ENCODE measurements around the gene ARL10.
"Not testable (repeated sequence)": the region's sequence is repeated elsewhere in the genome, so short reads cannot be mapped to it uniquely, and the experiment has no call there.

Gene ARL10

GRCh38 chr5:176389135-176390123 lies 24.1 kb downstream of the ARL10 start:
- DNase-seq = no peak

DNA sequence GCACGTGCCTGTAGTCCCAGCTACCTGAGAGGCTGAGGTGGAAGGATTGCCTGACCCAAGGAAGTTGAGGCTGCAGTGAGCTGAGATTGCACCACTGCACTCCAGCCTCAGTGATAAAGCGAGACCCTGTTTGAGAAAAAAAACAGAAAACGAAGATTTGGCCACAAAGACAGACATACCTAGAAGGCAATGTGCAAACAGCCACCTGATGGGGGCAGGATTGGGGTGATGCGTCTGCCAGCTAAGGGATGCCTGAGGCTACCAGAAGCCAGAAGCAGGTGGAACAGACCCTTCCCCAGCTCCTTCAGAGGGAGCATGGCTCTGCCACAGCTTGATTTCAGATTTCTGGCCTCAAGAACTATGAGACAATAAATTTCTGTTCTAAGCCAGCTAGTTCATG lies 26.2 kb downstream of the ARL10 start:
- DNase-seq = no peak

- DNase-seq = no peak
These were observed 26.7 kb downstream of the ARL10 start for GRCh38 chr5:176391999-176392398.

DNA sequence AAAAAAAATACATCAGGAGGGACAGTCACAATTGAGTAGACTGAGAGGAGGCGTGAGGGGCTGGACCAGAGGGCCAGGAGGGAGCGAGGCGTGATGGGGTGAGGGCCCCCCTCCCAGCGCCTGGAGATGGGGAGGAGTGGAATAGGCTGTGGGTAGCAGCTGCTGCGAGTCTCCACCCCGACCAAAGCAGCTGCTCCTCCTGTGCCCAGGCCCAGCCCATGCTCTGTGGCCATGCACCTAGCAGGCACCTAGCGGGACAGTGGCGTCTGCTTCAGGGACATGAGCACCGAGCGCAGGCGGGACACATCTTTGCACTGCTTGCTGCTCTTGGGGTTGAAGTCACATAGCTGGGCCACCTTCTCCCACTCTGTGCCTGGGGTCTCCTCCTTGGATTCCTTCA lies 27.2 kb downstream of the ARL10 start:
- no peak for DNase-seq

DNA sequence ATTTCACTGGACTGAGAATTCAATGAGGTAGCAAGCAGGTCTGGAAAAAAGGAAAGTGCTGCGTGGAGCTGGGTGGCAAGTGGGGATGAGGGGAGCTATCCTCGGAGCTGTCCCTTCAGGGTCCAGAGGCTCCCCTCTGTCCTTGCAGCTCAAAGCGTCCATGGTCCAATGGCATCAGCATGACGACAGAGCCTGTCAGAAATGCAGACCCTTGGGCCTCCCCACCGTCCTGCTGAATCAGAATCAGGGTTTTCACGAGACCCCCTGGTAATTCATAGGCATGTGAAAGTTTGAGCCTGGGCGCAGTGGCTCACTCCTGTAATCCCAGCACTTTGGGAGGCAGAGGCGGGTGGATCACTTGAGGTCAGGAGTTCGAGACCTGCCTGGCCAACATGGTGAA lies 28.8 kb downstream of the ARL10 start:
- no peak for DNase-seq

GRCh38 chr5:176394881-176395675 lies 29.8 kb downstream of the ARL10 start:
- DNase-seq = no peak

DNA sequence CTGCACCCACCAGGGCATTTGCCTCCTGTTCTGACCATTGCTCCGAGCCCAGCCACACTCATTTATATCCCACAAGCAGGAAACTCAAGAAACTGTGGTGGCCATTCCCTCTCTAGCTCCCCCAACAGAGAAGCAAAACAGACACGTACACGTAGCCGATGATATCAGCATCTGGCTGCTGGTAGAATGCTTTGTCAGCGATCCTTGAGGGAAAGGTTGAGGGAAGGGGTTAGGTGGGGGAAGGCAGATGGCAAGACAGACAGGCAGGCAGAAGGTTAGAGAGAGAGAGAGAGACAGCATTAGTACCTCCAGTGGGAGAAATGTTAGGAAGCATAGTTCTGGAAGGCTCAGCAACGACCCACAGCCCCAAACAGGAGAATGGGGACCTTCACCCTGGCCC lies 31.0 kb downstream of the ARL10 start:
- no peak for DNase-seq

DNA sequence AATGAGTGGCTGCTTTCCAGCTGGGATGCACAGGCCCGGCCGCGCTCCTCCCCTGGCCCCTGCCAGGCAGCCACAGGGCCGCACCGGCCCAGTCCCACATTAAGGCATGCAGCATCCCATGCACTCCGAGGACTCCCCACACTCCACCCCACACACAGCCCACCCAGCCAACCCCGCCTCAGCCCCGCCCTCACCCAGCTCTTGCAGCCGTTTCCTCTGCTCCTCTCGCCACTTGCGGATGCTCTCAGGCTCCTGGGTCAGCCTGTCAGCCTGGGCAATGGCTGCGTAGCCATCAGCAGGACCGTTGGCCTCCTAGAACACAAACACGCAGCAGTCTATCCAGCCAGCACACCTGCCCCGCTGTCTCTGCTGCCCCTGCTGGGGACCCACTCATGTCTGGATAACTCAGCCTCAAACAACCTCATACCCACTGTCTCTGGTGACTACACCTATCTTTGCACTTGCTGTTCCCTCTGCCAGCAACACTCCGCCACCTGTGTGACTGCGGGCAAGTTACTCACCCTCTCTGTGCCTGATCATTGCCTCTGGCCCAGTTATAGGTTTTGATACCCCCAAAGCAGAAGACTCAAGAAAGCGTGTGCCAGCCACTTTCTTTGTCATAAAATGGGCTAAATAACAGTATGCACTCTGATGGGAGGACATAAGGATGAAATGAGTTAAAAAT lies 32.6 kb downstream of the ARL10 start:
- no peak for DNase-seq

DNA sequence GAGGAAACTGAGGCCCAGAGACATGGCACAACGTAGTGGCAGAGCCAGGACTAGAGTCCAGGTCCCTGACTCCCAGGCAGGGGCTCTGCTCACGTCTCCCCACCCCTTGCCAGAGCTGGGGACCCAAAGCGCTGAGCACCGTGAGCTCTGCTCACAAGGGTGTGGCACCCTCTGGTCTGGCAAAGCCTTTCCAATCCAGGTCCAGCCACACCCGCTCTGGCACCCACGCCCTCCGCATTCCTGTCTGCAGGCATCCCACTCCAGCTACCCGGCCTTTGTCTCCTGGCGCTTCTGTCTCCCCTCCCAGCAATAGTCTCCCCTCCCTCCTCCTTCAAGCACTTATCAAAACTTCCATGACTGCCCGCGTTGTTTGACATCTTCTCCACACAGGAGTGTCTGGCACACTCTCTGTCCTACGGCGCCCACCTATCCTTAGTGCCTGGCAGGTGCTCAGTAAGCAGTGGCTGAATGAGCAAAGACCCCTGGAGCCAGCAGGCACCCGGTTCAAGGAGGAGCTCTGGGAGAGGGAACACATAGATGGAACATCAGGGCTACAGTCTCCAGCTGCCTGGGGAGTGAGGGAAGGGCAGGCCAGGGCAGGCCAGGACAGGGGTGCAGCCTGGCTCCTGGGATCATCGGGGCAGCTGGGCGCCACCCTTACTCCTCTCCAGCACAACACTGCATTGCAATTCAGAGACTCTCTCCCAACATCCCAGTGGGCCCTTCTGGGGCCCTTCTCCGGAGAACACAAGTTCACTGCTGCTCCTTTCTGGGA lies 35.3 kb downstream of the ARL10 start:
- no peak for DNase-seq

- no peak for DNase-seq
These were observed 36.3 kb downstream of the ARL10 start for GRCh38 chr5:176401281-176402205.

DNA sequence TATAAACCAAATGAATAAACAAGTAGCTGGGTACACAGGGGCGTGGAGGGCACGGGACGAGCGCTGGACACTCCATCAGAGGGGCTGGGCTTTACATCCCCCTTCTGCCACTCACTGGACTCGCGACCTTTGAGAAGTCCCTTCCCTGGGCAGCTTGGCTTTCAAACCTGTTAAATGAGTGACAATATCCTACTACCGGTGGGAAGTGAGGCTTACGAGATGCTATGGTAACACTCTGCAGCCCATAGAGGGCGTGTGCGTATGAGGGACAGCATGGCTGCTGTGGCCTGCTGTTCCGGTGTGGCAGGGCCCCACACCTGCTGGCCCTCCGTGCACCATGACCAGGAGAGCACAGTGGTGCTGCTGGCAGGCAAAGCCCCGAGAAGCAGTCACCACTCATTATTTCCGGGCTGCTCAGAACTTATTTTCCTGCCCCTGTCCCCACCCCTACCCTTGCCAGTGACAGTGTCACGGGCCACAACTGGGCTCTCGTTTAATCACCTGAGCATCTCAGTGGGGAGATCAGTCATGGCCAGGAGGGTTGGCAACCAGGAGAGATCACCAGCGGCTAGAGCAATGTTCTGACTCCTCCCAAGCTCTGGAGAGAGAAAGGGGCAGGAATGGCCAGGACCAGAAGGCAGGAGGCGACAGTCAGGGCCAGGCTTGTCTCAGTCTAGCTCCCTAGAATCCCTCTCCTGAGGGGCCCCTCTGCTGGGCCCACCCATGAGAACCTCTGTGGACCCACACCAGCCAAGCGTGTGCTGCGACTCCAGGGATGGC lies 40.6 kb downstream of the ARL10 start:
- DNase-seq = no peak

GRCh38 chr5:176406436-176407052 lies 41.3 kb downstream of the ARL10 start:
- DNase-seq = no peak

DNA sequence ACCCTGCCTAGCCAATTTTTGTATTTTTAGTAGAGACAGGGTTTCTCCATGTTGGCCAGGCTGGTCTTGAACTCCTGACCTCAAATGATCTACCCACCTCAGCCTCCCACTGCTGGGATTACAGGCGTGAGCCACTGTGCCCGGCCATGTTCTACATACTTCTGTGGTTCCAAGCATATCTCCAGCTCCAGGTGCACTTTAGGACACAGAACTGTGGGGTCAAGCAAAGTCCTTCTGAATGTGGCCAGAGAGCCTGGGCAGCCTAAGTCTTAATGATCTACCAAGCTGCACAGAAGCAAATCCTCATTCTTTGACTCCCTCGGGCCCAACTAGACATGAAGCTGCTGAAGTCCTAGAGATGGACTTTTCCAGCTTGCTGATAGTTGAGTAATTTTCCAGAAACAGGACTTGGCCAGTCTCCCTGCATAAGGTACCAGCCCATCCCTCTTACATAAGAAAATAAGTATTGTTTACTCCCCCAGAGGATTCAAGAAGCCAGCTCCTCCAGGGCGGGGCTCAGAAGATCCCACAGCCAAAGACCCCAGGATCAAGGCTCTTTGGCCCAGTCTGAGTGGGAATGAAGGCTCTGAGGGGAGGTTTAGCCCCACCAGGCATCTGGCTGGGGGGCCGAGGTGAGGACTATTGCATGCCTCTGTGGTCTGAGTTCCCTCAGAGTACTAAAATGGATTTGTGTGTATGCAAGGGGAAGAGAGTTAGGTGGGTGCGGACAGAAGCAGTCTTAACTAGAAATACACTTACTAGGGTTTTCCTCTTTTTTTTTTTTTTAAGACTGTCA lies 42.4 kb downstream of the ARL10 start:
- DNase-seq = no peak

- DNase-seq = not testable (repeated sequence)
These were observed 42.9 kb downstream of the ARL10 start for GRCh38 chr5:176408252-176408573.

GRCh38 chr5:176408590-176408989 lies 43.3 kb downstream of the ARL10 start:
- no peak for DNase-seq

DNA sequence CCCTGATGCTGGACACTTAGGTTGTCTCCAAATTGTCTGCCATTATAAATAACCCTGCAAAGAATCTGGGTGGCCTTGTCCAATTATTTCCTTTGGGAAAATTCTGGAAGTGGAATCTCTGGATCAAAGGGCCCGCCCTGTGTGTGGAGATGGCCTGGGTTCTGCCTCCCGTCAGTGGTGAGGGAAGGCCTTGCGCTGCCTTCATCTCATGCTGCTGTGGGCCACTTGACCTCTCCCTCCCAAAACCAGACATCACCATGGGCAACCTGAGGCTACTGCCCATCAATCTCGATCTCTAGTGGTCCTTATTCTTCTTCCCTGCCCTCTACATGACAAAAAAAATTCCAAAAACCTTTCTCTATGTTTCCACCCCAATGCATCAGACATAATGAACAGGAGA lies 44.5 kb downstream of the ARL10 start:
- DNase-seq = no peak

- DNase-seq = no peak
These were observed 45.3 kb downstream of the ARL10 start for GRCh38 chr5:176410486-176411180.

DNA sequence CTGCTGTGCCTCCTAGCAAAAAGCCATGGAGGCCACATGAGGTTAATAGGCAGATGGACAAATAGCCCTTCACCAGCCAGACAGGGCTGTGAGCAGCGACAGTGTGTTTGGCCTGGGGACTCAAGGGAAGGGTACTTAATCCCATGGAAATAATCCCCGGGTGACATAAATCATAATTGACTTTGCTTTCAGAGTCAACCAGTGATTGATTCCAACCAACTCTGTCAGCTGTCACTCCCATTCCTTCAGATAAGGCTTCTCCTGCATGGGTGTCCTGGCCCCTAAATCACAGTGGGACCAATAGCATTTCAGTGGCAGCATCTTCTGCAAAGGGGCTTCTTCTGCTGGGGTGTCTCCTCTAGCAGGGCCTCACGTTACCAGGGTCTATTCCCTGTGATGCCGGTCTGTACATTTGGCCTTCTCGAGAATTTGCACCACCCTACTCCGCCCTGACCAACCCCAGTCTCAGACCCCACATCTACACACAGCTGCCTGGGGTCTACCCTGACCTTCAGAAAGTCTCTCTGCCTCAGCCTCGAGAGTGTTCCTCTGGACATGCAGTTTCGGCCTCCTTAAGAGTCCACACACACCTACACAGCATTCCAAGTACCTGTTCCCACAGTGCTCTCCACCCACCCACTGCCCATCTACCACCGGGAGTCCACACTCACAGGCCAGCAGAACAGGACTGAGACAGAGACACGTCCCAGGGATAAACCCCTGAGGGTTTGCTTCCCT lies 47.4 kb downstream of the ARL10 start:
- DNase-seq = no peak

All from activated T-cell treated with anti-CD3 and anti-CD28 coated beads, Interleukin-2, amount 50 U/mL, for 48 hours (primary cell).